ENCODE results near the gene BTRC.
"Not testable (repeated sequence)": the region's sequence is repeated elsewhere in the genome, so short reads cannot be mapped to it uniquely, and the experiment has no call there.

BTRC gene

DNA sequence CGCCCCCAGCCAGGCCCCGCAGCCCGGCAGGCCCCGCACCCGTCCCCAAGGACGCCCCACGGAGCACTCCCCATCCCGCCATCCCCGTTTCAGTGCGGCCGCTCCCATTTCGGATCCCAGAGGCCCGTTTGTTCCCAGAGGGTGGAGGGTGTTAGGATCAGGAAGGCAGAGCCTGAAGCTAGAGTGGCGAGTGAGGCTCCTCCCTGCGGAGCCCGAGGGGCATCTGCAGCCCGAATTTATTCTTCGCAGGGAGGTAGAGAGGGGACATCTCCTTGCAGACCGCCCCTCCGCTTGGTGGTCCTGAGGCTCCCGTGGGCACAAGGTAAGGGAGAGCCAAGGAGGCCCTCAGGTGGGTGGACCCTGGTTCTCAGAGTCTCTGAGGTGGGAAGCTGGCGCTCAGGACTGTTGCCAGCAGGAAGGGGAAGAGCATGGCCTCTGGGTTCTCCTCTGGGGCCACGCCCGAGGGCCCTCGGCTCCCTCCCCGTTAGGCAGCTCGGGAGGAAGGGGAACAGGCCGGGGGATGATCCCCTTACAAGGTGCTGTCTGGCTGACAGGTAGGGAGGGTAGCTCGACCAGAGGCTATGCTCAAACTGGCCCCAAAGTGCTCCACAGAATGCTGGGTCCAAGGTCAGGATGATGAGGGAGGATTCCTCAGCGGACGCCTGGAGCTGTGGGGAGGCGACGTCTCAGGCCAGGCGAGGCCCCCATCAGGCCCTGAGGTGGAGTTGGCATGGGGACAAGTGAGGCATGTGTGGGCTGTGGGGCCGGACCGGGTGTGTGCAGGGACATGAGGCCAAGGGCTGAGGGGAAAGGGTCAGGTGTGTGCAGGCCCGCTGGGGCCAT is 216.7 kb downstream of the BTRC start:
- no peak for DNase-seq

- DNase-seq: no peak
Measured at GRCh38 chr10:101571271-101571925, 217.4 kb downstream of the BTRC start.

GRCh38 chr10:101572126-101572525 is 218.2 kb downstream of the BTRC start:
- no peak for DNase-seq

GRCh38 chr10:101572785-101573184 is 218.8 kb downstream of the BTRC start:
- no peak for DNase-seq

DNA sequence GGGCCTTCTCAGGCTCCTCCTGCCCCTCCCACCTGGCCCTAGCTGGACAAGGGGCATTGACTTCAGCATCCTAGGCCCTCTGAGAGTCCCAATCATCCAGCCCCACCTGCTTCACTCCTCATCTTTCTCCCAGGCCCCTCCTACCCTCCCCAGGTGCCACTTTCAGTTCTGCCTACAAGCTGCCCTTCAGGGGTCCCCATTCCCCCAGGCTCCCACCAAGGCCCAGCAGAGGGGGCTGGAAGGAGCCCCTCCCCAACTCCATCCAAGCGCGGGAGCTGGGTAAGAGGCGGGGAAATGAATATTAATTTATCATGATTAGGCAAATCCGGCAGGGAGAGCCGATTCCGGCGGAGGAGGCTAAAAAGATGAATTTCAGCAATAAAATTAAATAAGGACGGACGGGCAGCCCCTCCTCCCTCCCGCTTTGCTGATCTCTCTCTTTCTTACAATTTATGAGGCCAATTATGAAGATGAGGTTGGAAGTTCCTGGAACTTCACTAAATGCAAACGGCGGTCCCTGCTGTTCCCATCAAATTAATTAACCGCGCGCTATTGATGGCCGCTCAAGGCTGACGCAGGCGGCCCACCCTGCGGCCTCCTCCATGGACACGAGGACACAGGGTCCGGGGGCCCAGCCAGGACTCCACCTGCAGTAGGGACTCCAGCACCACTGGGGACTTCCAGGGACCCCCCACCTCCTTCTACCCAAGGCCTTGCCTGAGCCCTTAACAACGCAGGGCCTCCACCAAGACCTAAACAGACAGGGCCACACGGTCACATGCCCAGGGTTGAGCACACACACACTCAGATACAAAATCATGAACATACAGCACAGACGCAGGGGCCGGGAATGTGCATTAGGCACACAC is 220.2 kb downstream of the BTRC start:
- no peak for DNase-seq

GRCh38 chr10:101575091-101575490 is 221.1 kb downstream of the BTRC start:
- no peak for DNase-seq

DNA sequence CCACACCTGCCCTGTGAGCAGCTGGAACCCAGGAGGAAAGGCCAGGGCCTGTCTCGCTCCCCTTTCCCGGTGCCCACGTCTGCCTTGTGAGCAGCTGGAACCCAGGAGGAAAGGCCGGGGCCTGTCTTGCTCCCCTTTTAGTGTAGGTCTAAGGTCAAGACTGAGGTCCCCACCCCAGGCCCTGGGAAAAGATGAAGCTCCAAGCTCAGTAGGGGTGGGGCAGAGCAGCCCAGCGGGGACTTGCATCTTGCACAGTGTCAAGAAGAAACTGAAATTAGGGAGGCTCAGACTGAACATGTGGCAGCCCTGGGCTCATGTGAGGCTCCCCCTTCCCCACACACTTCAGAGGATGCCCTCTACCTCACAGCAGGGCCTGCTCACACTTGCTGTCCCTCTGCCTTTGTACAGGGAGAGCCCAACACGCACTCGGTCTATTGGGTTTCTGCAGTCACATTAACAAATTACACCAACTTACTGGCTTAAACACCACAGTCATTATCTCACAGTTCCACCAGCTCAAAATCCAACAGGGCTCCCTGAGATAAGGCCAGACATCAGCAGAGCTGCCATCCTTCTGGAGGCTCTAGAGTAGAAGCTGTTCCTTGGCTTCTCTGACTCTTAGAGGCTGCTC is 221.7 kb downstream of the BTRC start:
- DNase-seq: no peak

GRCh38 chr10:101576211-101576863 is 222.4 kb downstream of the BTRC start:
- DNase-seq: no peak

GRCh38 chr10:101577121-101577871 is 223.3 kb downstream of the BTRC start:
- no peak for DNase-seq

GRCh38 chr10:101578192-101578591 is 224.2 kb downstream of the BTRC start:
- DNase-seq: no peak

DNA sequence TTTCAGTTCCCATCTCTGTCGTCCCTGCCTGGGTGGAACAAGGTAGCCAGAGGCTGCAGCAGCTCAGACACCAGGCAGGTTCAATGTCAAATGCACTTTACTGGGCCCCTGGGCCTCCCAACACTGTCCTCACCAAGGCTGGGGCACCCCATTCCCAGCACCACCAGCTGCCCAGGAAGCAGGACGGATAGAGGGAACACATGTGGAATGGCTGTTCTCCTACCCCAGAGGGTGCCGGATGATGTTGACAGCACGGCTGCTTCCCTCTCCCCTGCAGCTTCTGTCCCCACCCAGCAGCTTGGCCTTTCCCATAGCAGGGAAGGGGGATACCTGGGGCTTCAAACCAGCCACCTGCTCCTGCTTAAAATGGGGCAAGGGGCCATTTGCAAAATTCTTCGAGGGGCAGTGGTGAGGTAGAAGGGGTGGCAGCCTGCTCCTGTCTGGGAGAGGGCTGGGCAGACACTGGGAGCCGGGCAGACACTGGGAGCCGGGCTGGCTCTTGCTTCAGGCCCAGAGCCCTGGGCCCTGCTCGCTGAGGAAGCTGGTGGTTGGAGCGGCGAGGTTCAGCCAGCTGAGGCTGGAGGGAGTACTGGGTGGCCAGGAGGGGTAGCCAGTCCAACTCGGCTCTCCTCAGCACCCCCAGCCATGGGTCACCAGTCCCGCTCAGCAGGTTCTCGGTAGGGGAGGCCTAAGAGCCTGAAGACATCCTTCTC is 225.0 kb downstream of the BTRC start:
- no peak for DNase-seq

GRCh38 chr10:101579516-101579870 is 225.5 kb downstream of the BTRC start:
- no peak for DNase-seq

- DNase-seq: no peak
Measured at GRCh38 chr10:101580486-101581399, 226.8 kb downstream of the BTRC start.

DNA sequence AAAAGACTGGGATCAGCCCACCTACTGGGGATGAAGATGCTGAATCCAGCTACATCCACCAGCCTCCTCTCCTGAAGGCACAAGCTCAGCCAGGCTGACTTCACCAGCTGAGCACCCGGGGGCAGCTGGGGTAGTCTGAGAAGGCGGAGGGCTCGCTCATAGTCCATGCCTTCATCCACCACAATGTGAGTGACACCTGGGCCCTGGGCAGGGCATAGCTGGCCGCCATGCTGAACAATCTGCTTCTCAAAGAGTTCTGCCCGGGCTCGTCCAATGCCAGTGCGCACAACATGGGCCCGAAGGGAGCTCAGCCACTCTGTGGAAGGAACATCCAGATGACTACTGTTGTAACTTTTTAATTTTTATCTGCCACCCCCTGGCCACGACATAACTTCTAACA is 231.9 kb downstream of the BTRC start:
- DNase-seq: no peak

- peak; percentile 74 for DNase-seq
Measured at GRCh38 chr10:101587725-101588653, 234.0 kb downstream of the BTRC start, which contains the start of the genes DPCD and POLL. Gene DPCD (plus strand): TSS chr10:101588321. CDS start chr10:101588337, 16 bp downstream. Gene POLL (minus strand): TSS chr10:101588257. CDS start chr10:101587360, 897 bp downstream.

GRCh38 chr10:101588879-101589278 is 234.9 kb downstream of the BTRC start:
- no peak for DNase-seq

GRCh38 chr10:101593331-101593730 is 239.4 kb downstream of the BTRC start:
- not testable (repeated sequence) for DNase-seq
